Measurements from ENCODE around the gene ERICH4. TPM values are rescaled to one million over a fixed set of nuclear protein-coding genes. Genes with fewer than 3 reads are reported as not detected.
"Not testable (repeated sequence)": the region's sequence is repeated elsewhere in the genome, so short reads cannot be mapped to it uniquely, and the experiment has no call there.

ERICH4 gene
- total RNA-seq, 1 donor from 2014 or later, result not detected

- DNase-seq (ENCODE audit: low spot score), result no peak
- Mint-ChIP-seq H3K9me3 (no peaks in the 10 kb centered on the region), H3K27me3 (ENCODE audit: low read depth) (no peaks in the 10 kb centered on the region), H3K27ac (no peak overlapping the region), H3K4me3 (ENCODE audit: low read depth) (no peak overlapping the region), H3K4me1 (ENCODE audit: low read depth) (peaks cover 7% of the 10 kb centered on the region), H3K36me3 (ENCODE audit: low read depth) (peaks cover 3% of the 10 kb centered on the region)
- intact Hi-C loops (cut with micrococcal nuclease), result no loop called here
Measured at GRCh38 chr19:41408256-41408655, 34.7 kb upstream of the ERICH4 start.

- DNase-seq (ENCODE audit: low spot score); H3K27ac Mint-ChIP-seq; H3K4me3 Mint-ChIP-seq (ENCODE audit: low read depth); H3K36me3 Mint-ChIP-seq (ENCODE audit: low read depth); H3K27me3 Mint-ChIP-seq (ENCODE audit: low read depth); H3K4me1 Mint-ChIP-seq (ENCODE audit: low read depth); intact Hi-C loops (cut with micrococcal nuclease); H3K9me3 Mint-ChIP-seq: not testable (repeated sequence)
Measured at GRCh38 chr19:41408846-41409245, 34.1 kb upstream of the ERICH4 start.

GRCh38 chr19:41409288-41409687 is 33.7 kb upstream of the ERICH4 start:
- peaks cover 5% of the 10 kb centered on the region for H3K36me3 Mint-ChIP-seq (ENCODE audit: low read depth)

GRCh38 chr19:41410336-41411054 is 32.5 kb upstream of the ERICH4 start:
- peaks cover 5% of the 10 kb centered on the region for H3K36me3 Mint-ChIP-seq (ENCODE audit: low read depth)

More at GRCh38 chr19:41409288-41409687, 33.7 kb upstream of the ERICH4 start:
- Mint-ChIP-seq H3K27ac (no peak overlapping the region), H3K4me3 (ENCODE audit: low read depth) (no peak overlapping the region), H3K27me3 (ENCODE audit: low read depth) (no peaks in the 10 kb centered on the region), H3K4me1 (ENCODE audit: low read depth) (peaks cover 7% of the 10 kb centered on the region), H3K9me3 (no peaks in the 10 kb centered on the region)
- intact Hi-C loops (cut with micrococcal nuclease), result no loop called here
- DNase-seq (ENCODE audit: low spot score), result no peak

GRCh38 chr19:41411100-41411967 is 31.6 kb upstream of the ERICH4 start:
- peaks cover 7% of the 10 kb centered on the region for H3K36me3 Mint-ChIP-seq (ENCODE audit: low read depth)
- no peak overlapping the region for H3K4me3 Mint-ChIP-seq (ENCODE audit: low read depth)
- H3K9me3 Mint-ChIP-seq, result no peaks in the 10 kb centered on the region
- no peak for DNase-seq (ENCODE audit: low spot score)
- intact Hi-C loops (cut with micrococcal nuclease), result no loop called here
- peaks cover 7% of the 10 kb centered on the region for H3K4me1 Mint-ChIP-seq (ENCODE audit: low read depth)
- H3K27me3 Mint-ChIP-seq (ENCODE audit: low read depth), result no peaks in the 10 kb centered on the region
- H3K27ac Mint-ChIP-seq, result no peak overlapping the region

More at GRCh38 chr19:41410336-41411054, 32.5 kb upstream of the ERICH4 start:
- Mint-ChIP-seq H3K4me1 (ENCODE audit: low read depth) (peaks cover 7% of the 10 kb centered on the region), H3K9me3 (no peaks in the 10 kb centered on the region), H3K27ac (no peak overlapping the region), H3K4me3 (ENCODE audit: low read depth) (no peak overlapping the region), H3K27me3 (ENCODE audit: low read depth) (no peaks in the 10 kb centered on the region)
- DNase-seq (ENCODE audit: low spot score), result no peak
- intact Hi-C loops (cut with micrococcal nuclease), result no loop called here

- no peak overlapping the region for H3K27ac Mint-ChIP-seq
- no peak for DNase-seq (ENCODE audit: low spot score)
- peaks cover 8% of the 10 kb centered on the region for H3K36me3 Mint-ChIP-seq (ENCODE audit: low read depth)
- no peaks in the 10 kb centered on the region for H3K27me3 Mint-ChIP-seq (ENCODE audit: low read depth)
- no peak overlapping the region for H3K4me3 Mint-ChIP-seq (ENCODE audit: low read depth)
- intact Hi-C loops (cut with micrococcal nuclease), result no loop called here
- peaks cover 7% of the 10 kb centered on the region for H3K4me1 Mint-ChIP-seq (ENCODE audit: low read depth)
- no peaks in the 10 kb centered on the region for H3K9me3 Mint-ChIP-seq
Measured at GRCh38 chr19:41411968-41412265, 31.0 kb upstream of the ERICH4 start.

- intact Hi-C loops (cut with micrococcal nuclease), result no loop called here
- Mint-ChIP-seq H3K9me3 (no peaks in the 10 kb centered on the region), H3K4me3 (ENCODE audit: low read depth) (no peak overlapping the region), H3K4me1 (ENCODE audit: low read depth) (peaks cover 7% of the 10 kb centered on the region), H3K36me3 (ENCODE audit: low read depth) (peaks cover 9% of the 10 kb centered on the region), H3K27ac (no peak overlapping the region), H3K27me3 (ENCODE audit: low read depth) (no peaks in the 10 kb centered on the region)
- no peak for DNase-seq (ENCODE audit: low spot score)
Measured at GRCh38 chr19:41412953-41413352, 30.0 kb upstream of the ERICH4 start.

GRCh38 chr19:41413947-41414346 is 29.0 kb upstream of the ERICH4 start:
- Mint-ChIP-seq H3K27ac (no peak overlapping the region), H3K36me3 (ENCODE audit: low read depth) (peaks cover 15% of the 10 kb centered on the region), H3K27me3 (ENCODE audit: low read depth) (no peaks in the 10 kb centered on the region), H3K4me1 (ENCODE audit: low read depth) (peaks cover 7% of the 10 kb centered on the region), H3K9me3 (no peaks in the 10 kb centered on the region), H3K4me3 (ENCODE audit: low read depth) (no peak overlapping the region)
- no peak for DNase-seq (ENCODE audit: low spot score)
- intact Hi-C loops (cut with micrococcal nuclease), result no loop called here

- H3K9me3 Mint-ChIP-seq, result no peaks in the 10 kb centered on the region
- no peak for DNase-seq (ENCODE audit: low spot score)
- intact Hi-C loops (cut with micrococcal nuclease), result no loop called here
- no peaks in the 10 kb centered on the region for H3K27me3 Mint-ChIP-seq (ENCODE audit: low read depth)
- no peak overlapping the region for H3K27ac Mint-ChIP-seq
- H3K36me3 Mint-ChIP-seq (ENCODE audit: low read depth), result peaks cover 19% of the 10 kb centered on the region
- no peak overlapping the region for H3K4me3 Mint-ChIP-seq (ENCODE audit: low read depth)
- H3K4me1 Mint-ChIP-seq (ENCODE audit: low read depth), result peaks cover 3% of the 10 kb centered on the region
Measured at GRCh38 chr19:41414461-41414860, 28.5 kb upstream of the ERICH4 start.

- intact Hi-C loops (cut with micrococcal nuclease), result no loop called here
- Mint-ChIP-seq H3K4me3 (ENCODE audit: low read depth) (no peak overlapping the region), H3K9me3 (no peaks in the 10 kb centered on the region), H3K36me3 (ENCODE audit: low read depth) (peaks cover 24% of the 10 kb centered on the region), H3K27ac (no peak overlapping the region), H3K27me3 (ENCODE audit: low read depth) (no peaks in the 10 kb centered on the region), H3K4me1 (ENCODE audit: low read depth) (no peaks in the 10 kb centered on the region)
- DNase-seq (ENCODE audit: low spot score), result no peak
Measured at GRCh38 chr19:41415154-41415571, 27.8 kb upstream of the ERICH4 start.

- H3K36me3 Mint-ChIP-seq (ENCODE audit: low read depth), result peaks cover 30% of the 10 kb centered on the region
- H3K27ac Mint-ChIP-seq, result no peak overlapping the region
- no peaks in the 10 kb centered on the region for H3K9me3 Mint-ChIP-seq
- no peak for DNase-seq (ENCODE audit: low spot score)
- no peaks in the 10 kb centered on the region for H3K27me3 Mint-ChIP-seq (ENCODE audit: low read depth)
- H3K4me3 Mint-ChIP-seq (ENCODE audit: low read depth), result no peak overlapping the region
- intact Hi-C loops (cut with micrococcal nuclease), result no loop called here
- no peaks in the 10 kb centered on the region for H3K4me1 Mint-ChIP-seq (ENCODE audit: low read depth)
Measured at GRCh38 chr19:41416194-41416674, 26.7 kb upstream of the ERICH4 start.

- H3K4me3 Mint-ChIP-seq (ENCODE audit: low read depth), result no peak overlapping the region
- peaks cover 38% of the 10 kb centered on the region for H3K36me3 Mint-ChIP-seq (ENCODE audit: low read depth)
- H3K4me1 Mint-ChIP-seq (ENCODE audit: low read depth), result no peaks in the 10 kb centered on the region
- H3K27ac Mint-ChIP-seq, result no peak overlapping the region
- H3K9me3 Mint-ChIP-seq, result no peaks in the 10 kb centered on the region
- intact Hi-C loops (cut with micrococcal nuclease), result no loop called here
- H3K27me3 Mint-ChIP-seq (ENCODE audit: low read depth), result no peaks in the 10 kb centered on the region
- no peak for DNase-seq (ENCODE audit: low spot score)
Measured at GRCh38 chr19:41420101-41420880, 22.7 kb upstream of the ERICH4 start.
